ENCODE results near the gene MVB12B.

GRCh38 chr9:126390923-126391322, 64.3 kb downstream of the MVB12B start:
- TF ChIP-seq TAF1 (IDR thresholded peaks at IDR 0.05; ENCODE audit: borderline replicate concordance, insufficient read depth, low read length) (no peak), POLR2AphosphoS5 (IDR thresholded peaks at IDR 0.05; ENCODE audit: low read depth, low read length) (no peak), SIN3A (IDR thresholded peaks at IDR 0.05; ENCODE audit: borderline replicate concordance, insufficient read depth, low read length) (no peak), REST (IDR thresholded peaks at IDR 0.05; ENCODE audit: insufficient read depth in 1 of 2, low read depth in 2 of 2, low read length in 2 of 2) (no peak), FOXP2 (optimal IDR thresholded peaks at IDR 0.05; ENCODE audit: borderline replicate concordance, extremely low read depth, extremely low read length, insufficient read depth) (no peak)

Data from PFSK-1 (cell line).